Spleen (tissue), 11 donors: ENCODE measurements around the gene PRUNE1. TPM values are rescaled to one million over a fixed set of nuclear protein-coding genes. Genes with fewer than 3 reads are reported as not detected.

Experiments
- DNase-seq: peaks from one replicate; pipeline ENCODE4 v3.0.0-alpha.2; 2020
- H3K27ac ChIP-seq, 8 donors: fragments of 200-600 bp; sonication (generic) in 7 of 8; 1 replicate in 4 of 8; 2 replicates in 4 of 8; pipeline versions ENCODE4 v1.5.0 to v1.8.0; 2016 to 2021; ENCODE audit warnings: inconsistent platforms in 4 of 8, mild to moderate bottlenecking in 4 of 8, moderate library complexity in 1 of 8
- H3K27me3 ChIP-seq, 7 donors: fragments of 200-600 bp; sonication (generic) in 6 of 7; replicated peaks in 1 of 7; 1 replicate in 4 of 7; 2 replicates in 3 of 7; pipeline versions ENCODE4 v1.5.0 to v1.8.0; 2016 to 2021; ENCODE audit warnings: inconsistent platforms in 3 of 7, mild to moderate bottlenecking in 1 of 7
- H3K36me3 ChIP-seq, 6 donors: fragments of 200-600 bp; sonication (generic) in 5 of 6; 1 replicate in 4 of 6; 2 replicates in 2 of 6; pipeline versions ENCODE4 v1.5.0 to v1.8.0; 2016 to 2021; ENCODE audit warnings: inconsistent platforms in 2 of 6
- H3K4me1 ChIP-seq, 6 donors: fragments of 200-600 bp; sonication (generic) in 5 of 6; 1 replicate in 3 of 6; 2 replicates in 3 of 6; pipeline versions ENCODE4 v1.5.0 to v1.8.0; 2016 to 2021; ENCODE audit warnings: inconsistent platforms in 3 of 6
- H3K4me3 ChIP-seq, 8 donors: fragments of 200-600 bp; sonication (generic) in 7 of 8; 1 replicate in 4 of 8; 2 replicates in 4 of 8; pipeline versions ENCODE4 v1.5.0 to v1.8.0; 2016 to 2021; ENCODE audit warnings: inconsistent platforms in 4 of 8, mild to moderate bottlenecking in 4 of 8, moderate library complexity in 2 of 8
- H3K9me3 ChIP-seq, 8 donors: fragments of 200-600 bp; sonication (generic) in 7 of 8; 1 replicate in 4 of 8; 2 replicates in 4 of 8; pipeline versions ENCODE4 v1.5.0 to v1.8.0; 2016 to 2021; ENCODE audit warnings: inconsistent platforms in 4 of 8
- CTCF ChIP-seq, 11 experiments: fragments of 200-600 bp in 7 of 11; fragments of 450-650 bp in 4 of 11; sonication (generic) in 4 of 11; IDR thresholded peaks in 8 of 11; conservative IDR thresholded peaks in 3 of 11; 1 replicate in 7 of 11; 2 replicates in 4 of 11; pipeline versions ENCODE4 v1.4.0 to v1.8.0; 2016 to 2021; ENCODE audit warnings: antibody characterized with exemption in 11 of 11, inconsistent platforms in 4 of 11, mild to moderate bottlenecking in 1 of 11
- POLR2A ChIP-seq, 3 donors: fragments of 450-650 bp; IDR thresholded peaks; one replicate each; pipeline ENCODE4 v1.5.1; 2017; ENCODE audit warnings: antibody characterized with exemption in 3 of 3, mild to moderate bottlenecking in 1 of 3
- POLR2AphosphoS5 ChIP-seq, 3 donors: sonication (generic); formaldehyde crosslinking; IDR thresholded peaks; one replicate each; pipeline ENCODE4 v1.5.1; 2017; ENCODE audit warnings: antibody characterized with exemption in 3 of 3
- WGBS, 5 donors: extraction: QIAGEN DNeasy Blood & Tissue Kit in 3 of 5; methylation state at CpG; one replicate each; pipeline versions ENCODE4 v1.1.5 to v1.1.7; 2013 to 2018; 5-methylcytosine and 5-hydroxymethylcytosine counted together
- intact Hi-C: fragments of 100-400 bp; cut with DNase I; formaldehyde crosslinking; loops from one replicate; pipeline ENCODE4 v1.15.0; 2023; ENCODE audit warnings: low total_unique reads
- polyA plus RNA-seq, 3 donors: library from polyadenylated mRNA; stranded (reverse); fragments of 200-250 nt; gene quantifications; one replicate each; pipeline ENCODE4 v1.2.1, GENCODE V29; 2013
- total RNA-seq, 7 donors: library from RNA; depleted of rRNA in 3 of 7; stranded (reverse); fragments of >200 nt in 3 of 7; fragmentation: NEBNext Ultra II Directional in 4 of 7; extraction: Animal tissue kit (Norgen Biotek cat#: 25700) in 4 of 7; gene quantifications; one replicate each; pipeline versions ENCODE4 v1.1.0 to v1.2.1, GENCODE V29; 2016 to 2021
- donor health status: healthy with polysubstance abuse.
- donor health status: DM: no; HTN: no; CAD: no; lungs with moderate emphysema.
- donor health status: DM: no; HTN: no; CAD: no.
- donor health status: Bipolar disorder and iron deficiency.
- donor health status: healthy.
- donor health status: DM: no; HTN: no; CAD: no.
- donor health status: DM: yes; HTN: yes; CAD: no.

Gene PRUNE1
- total and polyA plus RNA-seq, 10 donors, result 9.2 to 22.6 (median 17.0) TPM

GRCh38 chr1:150985179-150985825, 22.9 kb upstream of the PRUNE1 start:
- H3K4me1 ChIP-seq, result no peaks in the 10 kb centered on the region
- H3K36me3 ChIP-seq, result no peaks in the 10 kb centered on the region
- no peaks in the 10 kb centered on the region for H3K27me3 ChIP-seq
- H3K4me3 ChIP-seq, result no peak overlapping the region
- H3K27ac ChIP-seq, result no peak overlapping the region
- H3K9me3 ChIP-seq, result no peaks in the 10 kb centered on the region
- TF ChIP-seq POLR2A (IDR thresholded peaks at IDR 0.05) (no peak), POLR2AphosphoS5 (IDR thresholded peaks at IDR 0.05) (no peak), CTCF (IDR thresholded peaks at IDR 0.05 in 8 of 11, conservative IDR thresholded peaks at IDR 0.05 in 3 of 11) (no peak)
- intact Hi-C loops, result no loop called here
- 88 to 98% (median 90%) methylated on average over 2 of the region's 2 CpGs for WGBS, 5 donors
- DNase-seq, result no peak

- Histone ChIP-seq H3K4me1 (no peaks in the 10 kb centered on the region), H3K27ac (no peak overlapping the region), H3K9me3 (no peaks in the 10 kb centered on the region), H3K36me3 (no peaks in the 10 kb centered on the region), H3K4me3 (no peak overlapping the region), H3K27me3 (no peaks in the 10 kb centered on the region)
- no peak for DNase-seq
- intact Hi-C loops, result no loop called here
- 87 to 91% (median 88%) methylated on average over 7 of the region's 7 CpGs for WGBS, 5 donors
- no peak for TF ChIP-seq POLR2A (IDR thresholded peaks at IDR 0.05)
- TF ChIP-seq CTCF (IDR thresholded peaks at IDR 0.05 in 8 of 11, conservative IDR thresholded peaks at IDR 0.05 in 3 of 11), result no peak
- TF ChIP-seq POLR2AphosphoS5 (IDR thresholded peaks at IDR 0.05), result no peak
Measured at GRCh38 chr1:150987924-150988323, 20.3 kb upstream of the PRUNE1 start.

DNA sequence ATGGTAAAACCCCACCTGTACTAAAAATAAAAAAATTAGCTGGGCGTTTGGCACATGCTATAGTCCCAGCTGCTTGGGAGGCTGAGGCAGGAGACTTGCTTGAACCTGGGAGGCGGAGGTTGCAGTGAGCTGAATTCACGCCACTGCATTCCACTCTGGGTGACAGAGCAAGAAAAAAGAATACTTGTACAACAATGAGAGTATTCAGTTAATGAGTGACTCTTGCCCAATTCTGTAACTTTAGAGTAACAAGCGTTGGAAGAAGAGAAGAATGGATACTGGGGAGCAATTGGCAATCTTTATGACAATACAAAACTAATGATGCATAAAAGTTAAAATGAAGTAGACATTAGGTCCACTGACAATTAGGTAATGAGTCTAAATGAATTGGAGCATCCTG, 15.6 kb upstream of the PRUNE1 start:
- no peaks in the 10 kb centered on the region for H3K9me3 ChIP-seq
- no peaks in the 10 kb centered on the region for H3K27me3 ChIP-seq
- no peak for DNase-seq
- 68 to 92% (median 84%) methylated on average over 4 of the region's 4 CpGs for WGBS, 5 donors
- peaks cover 0 to 30% (median 11%) of the 10 kb centered on the region in 6 donors for H3K36me3 ChIP-seq
- H3K27ac ChIP-seq, result no peak overlapping the region
- H3K4me3 ChIP-seq, result no peak overlapping the region
- TF ChIP-seq CTCF (IDR thresholded peaks at IDR 0.05 in 8 of 11, conservative IDR thresholded peaks at IDR 0.05 in 3 of 11), result no peak
- no peak for TF ChIP-seq POLR2A (IDR thresholded peaks at IDR 0.05)
- no peak for TF ChIP-seq POLR2AphosphoS5 (IDR thresholded peaks at IDR 0.05)
- intact Hi-C loops, result no loop called here
- peaks cover 0 to 14% (median 9%) of the 10 kb centered on the region in 6 donors for H3K4me1 ChIP-seq

- WGBS, 5 donors, result 66 to 86% (median 81%) methylated on average over 3 of the region's 3 CpGs
- no peaks in the 10 kb centered on the region for H3K27me3 ChIP-seq
- no peak overlapping the region for H3K27ac ChIP-seq
- H3K9me3 ChIP-seq, result no peaks in the 10 kb centered on the region
- intact Hi-C loops, result no loop called here
- H3K36me3 ChIP-seq, result peaks cover 0 to 46% (median 25%) of the 10 kb centered on the region in 6 donors
- TF ChIP-seq POLR2AphosphoS5 (IDR thresholded peaks at IDR 0.05), result no peak
- no peak for TF ChIP-seq CTCF (IDR thresholded peaks at IDR 0.05 in 8 of 11, conservative IDR thresholded peaks at IDR 0.05 in 3 of 11)
- no peak for TF ChIP-seq POLR2A (IDR thresholded peaks at IDR 0.05)
- DNase-seq, result no peak
- H3K4me1 ChIP-seq, result peaks cover 0 to 23% (median 11%) of the 10 kb centered on the region in 6 donors
- H3K4me3 ChIP-seq, result no peak overlapping the region
Measured at GRCh38 chr1:150994248-150994647, 14.0 kb upstream of the PRUNE1 start.
